GM21619 (cell line): ENCODE measurements around the gene NME1.
"Not testable (repeated sequence)": the region's sequence is repeated elsewhere in the genome, so short reads cannot be mapped to it uniquely, and the experiment has no call there.

Source experiments
- ATAC-seq: cut with Tn5 transposase; IDR thresholded peaks from one replicate; pipeline ENCODE4 v1.9.1; 2021; ENCODE audit not compliant: unreplicated experiment

The NME1 gene

DNA sequence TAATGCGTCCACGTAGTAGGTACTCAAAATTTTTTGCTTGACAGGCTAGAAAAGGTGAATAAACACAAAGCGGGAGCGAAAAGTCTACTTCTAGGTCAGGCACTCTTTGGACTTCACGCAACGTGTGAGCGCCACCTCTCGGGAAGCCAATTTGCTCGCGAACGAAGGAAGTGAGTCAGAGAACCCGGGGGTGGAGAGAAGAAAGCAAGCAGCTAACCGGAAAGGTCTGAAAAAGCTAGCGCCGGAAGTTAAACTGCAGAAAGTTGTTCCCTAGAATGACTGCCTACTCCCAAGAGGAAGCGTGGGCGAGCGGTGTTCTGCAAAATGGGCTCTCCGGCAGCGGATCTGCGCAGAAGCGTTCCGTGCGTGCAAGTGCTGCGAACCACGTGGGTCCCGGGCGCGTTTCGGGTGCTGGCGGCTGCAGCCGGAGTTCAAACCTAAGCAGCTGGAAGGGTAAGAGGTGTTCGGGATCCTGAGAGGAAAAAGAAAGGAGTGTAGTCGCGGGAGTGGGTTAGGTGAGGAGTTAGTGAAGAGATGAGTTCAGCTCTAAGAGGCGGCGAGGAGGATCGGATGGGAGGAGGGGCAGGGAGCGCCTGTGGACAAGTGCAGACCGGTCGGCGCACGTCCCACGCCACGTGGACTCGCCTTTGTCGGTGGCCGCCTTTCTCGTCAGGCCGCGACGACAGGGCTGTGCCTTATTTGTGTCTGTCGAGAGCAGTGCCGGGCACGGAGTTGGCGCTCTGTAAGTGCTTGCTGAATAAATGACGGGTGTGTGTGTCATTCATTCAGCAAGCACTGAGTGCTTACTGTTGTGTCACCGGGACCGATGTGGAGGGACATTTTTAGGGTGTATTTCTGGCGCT lies at the start of gene NME1:
NME1 (plus strand) TSS at position 350 of the 863 bp plus-strand sequence. CDS start 2,096 bp downstream, outside the sequence.
- ATAC-seq: peak; percentile 92

DNA sequence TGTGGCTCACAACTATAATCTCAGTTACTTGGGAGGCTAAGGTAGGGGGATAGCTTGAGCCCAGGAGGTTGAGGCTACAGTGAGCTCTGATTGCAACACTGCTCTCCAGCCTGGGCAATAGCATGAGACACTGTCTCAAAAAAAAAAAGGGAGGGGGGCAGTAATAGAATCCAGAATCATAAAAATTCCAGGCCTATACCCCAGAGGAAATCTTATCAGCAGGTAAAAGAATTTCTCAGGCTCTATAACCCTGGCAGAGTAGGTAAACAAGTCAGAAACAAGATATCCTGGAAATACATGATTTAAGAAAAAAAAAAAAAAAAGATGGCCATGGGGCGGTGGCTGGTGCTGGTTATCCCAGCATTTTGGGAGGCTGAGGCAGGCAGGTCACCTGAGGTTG lies 45.6 kb upstream of the NME1 start:
- no peak for ATAC-seq

DNA sequence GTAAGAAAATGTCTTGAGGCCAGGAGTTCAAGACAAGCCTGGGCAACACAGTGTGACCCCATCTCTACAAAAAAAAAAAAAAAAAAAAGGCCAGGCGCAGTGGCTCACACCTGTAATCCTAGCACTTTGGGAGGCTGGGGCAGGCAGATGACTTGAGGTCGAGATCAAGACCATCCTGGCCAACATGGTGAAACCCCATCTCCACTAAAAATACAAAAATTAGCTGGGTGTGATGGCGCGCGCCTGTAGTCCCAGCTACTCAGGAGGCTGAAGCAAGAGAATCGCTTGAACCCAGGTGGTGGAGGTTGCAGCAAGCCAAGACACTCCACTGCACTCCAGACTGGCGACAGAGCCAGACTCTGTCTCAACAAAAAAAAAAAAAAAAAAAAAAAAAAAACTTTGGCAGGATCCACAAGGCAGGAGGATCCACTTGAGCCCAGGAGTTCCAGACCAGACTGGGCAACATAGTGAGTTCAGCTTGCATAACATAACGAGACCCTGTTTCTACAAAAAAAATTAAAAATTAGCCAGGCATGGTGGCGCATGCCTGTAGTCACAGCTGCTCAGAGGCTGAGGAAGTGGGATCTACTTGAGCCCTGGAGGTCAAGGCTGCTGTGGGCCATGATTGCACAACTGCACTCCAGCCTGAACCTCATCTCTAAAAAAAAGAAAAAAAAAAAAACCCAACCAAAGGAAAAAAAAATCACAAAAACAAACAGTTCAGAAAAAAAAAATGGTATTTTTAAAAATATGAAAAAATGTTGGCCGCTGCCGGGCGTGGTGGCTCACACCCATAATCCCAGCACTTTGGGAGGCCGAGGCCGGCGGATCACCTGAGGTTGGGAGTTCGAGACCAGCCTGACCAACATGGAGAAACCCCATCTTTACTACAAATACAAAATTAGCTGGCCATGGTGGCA lies 40.8 kb upstream of the NME1 start:
- peak; percentile 65 for ATAC-seq

DNA sequence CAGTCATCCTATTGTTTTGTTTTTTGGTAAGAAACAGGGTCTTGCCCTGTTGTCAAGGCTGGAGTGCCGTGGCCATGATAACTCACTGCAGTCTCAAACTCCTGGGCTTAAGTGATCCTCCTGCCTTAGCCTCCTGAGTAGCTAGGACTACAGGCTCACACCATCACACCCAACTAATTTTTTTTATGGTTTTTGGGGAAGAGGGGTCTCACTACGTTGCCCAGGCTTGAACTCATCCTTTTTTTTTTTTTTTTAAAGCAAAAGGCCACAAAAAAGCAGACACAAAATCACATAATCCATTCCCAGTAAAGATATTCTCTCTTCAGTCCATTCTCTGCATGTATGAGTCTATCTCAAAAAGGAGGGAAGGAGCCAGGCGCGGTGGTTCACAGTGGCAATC lies 38.2 kb upstream of the NME1 start:
- no peak for ATAC-seq

GRCh38 chr17:51118330-51119195 lies 34.8 kb upstream of the NME1 start:
- ATAC-seq: no peak

DNA sequence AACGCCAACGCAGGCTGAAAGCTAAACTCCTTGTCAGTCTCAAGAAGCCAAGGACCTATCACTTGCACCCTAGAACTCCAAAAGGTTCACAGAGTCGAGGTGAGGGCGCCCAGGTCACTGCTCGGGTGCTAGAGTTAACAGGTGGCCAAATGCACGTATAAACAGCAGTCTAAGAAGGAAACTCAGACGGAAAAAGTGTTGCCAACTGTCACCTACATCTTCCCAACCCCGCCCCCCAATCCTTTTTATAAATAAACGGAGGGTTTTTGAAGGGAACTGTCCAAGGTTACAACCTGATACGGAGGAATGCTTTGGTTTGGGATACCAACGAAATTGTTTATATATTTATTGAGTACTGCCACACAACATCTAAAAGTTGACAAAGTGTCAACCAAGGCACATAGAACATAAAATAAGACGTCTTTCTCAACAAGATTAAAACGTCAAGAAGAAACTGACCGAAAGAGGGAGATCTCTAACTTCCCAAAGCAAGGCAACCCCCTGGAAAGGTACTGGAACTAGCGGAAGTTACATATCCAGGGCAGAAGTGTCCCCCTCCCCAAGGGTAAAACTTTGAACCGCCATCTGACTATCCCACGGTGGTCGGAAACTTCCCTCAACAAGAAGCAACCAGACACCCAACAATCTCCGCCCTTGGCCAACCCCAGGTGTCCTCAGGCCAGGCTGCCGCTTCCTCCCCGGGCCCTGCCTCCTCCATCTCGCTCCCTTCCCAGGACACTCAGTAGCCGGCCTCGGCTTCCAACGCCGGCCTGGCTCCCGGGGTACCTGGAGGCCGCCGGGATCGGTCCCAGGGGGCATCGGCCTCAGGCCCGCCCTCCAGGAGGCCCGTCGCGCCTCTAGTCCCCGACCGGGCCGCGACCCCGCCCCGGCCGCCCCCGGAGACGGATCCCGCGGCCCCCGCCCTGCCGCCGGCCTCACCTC lies 33.7 kb upstream of the NME1 start:
- ATAC-seq: peak; percentile 11

- peak; percentile 24 for ATAC-seq
Observed at GRCh38 chr17:51120357-51120738, 33.0 kb upstream of the NME1 start.

- ATAC-seq: peak; percentile 66
Observed at GRCh38 chr17:51120739-51121619, 32.4 kb upstream of the NME1 start, which contains the start of gene SPAG9. Gene SPAG9 (minus strand): TSS chr17:51120868. CDS start chr17:51120656, 212 bp downstream.

DNA sequence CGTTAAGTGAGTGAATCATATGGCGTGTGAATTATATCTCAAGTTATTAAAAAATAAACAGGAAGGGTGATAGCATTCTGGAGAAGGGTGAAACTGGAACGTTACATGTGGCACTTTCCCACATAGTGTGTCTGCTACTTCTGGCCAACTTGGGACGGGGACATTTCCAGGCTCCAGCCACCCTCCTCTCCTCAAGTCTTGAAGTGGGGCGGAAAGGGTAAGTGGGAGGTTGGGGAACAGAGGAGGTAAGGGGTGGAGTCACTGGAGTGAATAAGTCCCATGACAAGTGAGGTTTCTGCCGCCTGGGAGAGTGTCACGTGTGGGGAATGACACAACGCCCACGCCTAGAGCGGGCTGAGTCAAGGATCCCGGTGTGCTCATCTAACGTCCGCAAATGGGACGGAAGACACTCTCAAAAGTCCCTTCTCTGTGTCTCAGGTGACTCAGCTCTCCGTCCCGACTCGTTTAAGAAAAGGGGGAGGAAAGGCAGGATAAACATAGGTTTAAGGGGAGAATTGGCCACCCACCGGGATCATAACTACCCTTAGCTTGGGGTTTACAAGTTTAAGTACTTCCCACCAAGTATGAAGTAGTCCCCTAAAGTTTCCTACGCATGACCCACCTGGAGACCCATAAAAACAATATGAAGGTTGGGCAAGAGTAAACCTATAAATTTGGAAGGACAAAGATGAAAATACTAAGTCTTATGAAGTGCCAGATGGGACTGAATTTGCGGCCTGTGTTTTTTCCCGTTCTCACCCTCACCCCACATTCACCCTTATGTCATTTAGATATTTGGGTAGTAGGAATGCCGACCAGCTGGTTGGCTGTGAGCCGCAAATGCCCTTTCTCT lies 31.5 kb upstream of the NME1 start:
- ATAC-seq: no peak

DNA sequence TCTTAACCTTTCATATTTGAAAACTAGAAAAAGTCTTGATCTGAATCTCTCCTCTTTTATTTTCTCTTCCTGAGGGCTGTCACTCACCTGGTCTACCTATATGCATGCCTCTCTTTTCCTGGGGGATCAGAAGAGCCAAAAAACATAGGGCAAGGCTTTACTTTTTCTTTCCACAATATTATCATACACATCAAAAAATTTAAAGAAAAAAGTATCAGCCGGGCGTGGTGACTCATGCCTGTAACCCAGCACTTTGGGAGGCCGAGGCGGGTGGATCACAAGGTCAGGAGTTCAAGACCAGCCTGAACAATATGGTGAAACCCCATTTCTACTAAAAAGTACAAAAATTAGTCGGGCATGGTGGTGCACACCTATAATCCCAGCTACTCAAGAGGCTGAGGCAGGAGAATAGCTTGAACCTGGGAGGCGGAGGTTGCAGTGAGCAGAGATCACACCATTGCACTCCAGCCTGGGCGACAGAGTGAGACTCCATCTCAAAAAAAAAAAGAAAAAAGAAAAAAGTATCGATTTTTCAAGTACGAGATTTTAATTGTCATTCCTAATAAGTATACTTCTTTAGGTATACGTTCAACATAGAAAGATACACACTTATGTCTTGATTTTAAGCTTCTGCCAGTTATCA lies 30.8 kb upstream of the NME1 start:
- not testable (repeated sequence) for ATAC-seq

DNA sequence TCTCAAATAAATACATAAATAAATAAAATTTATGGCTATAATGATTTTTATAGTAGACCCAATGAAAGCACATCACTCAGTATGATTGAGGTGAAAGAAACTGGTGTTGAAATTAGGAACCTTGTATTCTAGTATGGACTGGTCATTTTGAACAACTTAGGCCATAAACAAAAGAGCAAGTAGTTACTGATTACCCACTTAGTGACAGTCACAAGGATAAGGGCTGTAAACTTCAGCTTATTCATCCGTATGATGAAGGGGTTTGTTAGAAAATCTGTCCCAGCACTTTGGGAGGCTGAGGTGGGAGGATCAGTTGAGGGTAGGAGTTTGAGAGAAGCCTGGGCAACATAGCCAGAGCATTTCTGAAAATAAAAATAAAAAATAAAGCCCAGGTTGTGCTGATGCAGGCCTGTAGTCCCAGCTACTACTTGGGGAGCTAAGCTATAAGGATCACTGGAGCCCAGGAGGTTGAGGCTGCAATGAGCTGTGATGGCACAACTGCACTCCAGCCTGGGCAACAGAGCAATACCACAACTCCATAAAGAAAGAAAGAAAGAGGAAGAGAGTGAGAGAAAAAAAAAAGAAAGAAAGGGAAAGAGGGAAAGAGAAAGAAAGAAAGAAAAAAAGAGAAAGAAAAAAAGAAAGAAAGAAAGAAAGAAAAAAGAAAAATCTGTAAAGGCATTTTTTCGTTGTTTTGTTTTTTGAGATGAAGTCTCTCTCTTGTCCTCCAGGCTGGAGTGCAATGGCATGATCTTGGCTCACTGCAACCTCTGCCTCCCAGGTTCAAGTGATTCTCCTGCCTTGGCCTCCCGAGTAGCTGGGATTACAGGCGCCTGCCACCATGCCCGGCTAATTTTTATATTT lies 28.5 kb upstream of the NME1 start:
- ATAC-seq: no peak

DNA sequence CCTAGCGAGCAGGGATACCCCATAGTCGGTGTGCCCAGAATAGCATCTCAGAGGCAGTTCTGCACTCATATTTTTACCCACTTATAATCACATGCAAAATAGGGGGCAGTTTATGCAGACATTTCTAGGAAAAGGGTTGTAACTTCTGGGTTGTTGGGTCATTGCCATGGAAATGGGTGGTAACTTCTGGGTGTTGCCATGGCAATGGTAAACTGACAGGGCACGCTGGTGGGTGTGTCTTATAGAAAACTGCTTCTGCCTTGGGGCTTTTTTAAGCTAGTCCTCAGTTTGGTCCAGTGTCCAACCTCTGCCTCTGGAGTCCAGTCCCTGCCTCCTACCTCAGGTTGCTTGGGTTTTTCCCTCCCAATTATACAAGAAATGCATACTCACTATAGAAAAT lies 25.3 kb upstream of the NME1 start:
- no peak for ATAC-seq

GRCh38 chr17:51132964-51133319 lies 20.4 kb upstream of the NME1 start:
- peak; percentile 65 for ATAC-seq

- ATAC-seq: no peak
Observed at GRCh38 chr17:51133365-51133764, 20.0 kb upstream of the NME1 start.

DNA sequence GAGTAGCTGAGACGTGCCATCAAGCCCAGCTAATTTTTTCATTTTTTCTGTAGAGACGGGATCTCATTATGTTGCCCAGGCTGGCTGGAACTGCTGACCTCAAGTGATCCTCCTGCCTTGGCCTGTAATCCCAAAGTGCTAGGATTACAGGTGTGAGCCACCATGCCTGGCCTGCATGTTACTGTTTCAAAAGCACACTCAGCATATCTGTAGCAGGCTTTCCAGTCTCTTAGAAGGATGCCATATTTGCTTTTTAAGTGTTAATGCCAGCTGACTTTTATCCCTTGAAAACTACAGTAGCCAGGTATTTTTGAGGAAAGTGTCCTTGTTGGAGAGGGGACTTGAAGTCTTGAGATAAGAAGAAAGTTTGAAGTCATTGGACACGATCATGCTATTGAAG lies 17.4 kb upstream of the NME1 start:
- no peak for ATAC-seq

DNA sequence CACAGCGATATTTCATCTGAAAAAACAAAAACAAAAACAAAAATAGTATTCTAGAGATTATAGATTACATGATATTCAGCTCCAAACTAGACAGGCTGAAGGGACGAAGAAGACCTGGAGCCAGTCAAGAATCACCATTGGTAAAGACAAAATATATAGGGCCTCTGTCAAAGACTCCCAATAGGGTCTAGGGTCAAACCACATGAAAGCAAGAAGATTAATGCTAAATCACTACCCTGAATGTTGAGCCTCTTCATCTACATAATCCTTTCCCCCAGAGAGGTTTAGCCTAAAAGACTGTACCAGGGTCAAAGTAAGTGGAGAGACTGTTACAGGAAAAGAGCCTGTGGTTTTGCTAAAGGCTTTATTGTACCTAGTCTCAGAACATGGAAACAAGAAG lies 10.8 kb upstream of the NME1 start:
- ATAC-seq: no peak
